GM10266 (cell line): Measurements from ENCODE around the gene LY6G5B.

Experiments
- DNase-seq: peaks from one replicate; pipeline ENCODE4 v3.0.0; 2012; ENCODE audit errors: extremely low spot score
- TF ChIP-seq, protein P1 (sequence below): IDR thresholded peaks from 2 replicates; pipeline ENCODE4 v1.5.1; 2012; ENCODE audit warnings: mild to moderate bottlenecking, low read depth; ENCODE audit not compliant: control insufficient read depth, insufficient read depth; ENCODE audit errors: missing control alignments

LY6G5B gene

DNA sequence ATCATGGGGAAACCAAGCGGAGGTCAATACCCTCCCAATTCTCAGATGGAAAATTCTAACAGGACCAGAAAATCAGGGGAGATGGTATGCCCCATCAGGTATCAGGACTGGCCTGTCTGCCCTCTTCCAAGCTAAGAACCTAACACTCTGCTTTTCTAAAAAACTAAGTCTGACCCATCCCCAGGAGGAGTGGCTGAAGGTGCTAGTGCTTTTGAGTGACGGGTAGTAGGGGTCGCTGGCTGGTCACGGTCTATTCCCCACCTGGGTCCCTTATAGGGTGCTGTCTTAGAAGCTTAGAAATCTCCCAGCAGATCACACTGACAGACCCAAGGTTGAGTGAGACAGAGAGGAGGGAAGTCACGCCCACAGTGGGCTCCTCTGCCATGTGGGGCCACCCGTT lies 23.8 kb downstream of the LY6G5B start:
- TF ChIP-seq, protein P1, sequence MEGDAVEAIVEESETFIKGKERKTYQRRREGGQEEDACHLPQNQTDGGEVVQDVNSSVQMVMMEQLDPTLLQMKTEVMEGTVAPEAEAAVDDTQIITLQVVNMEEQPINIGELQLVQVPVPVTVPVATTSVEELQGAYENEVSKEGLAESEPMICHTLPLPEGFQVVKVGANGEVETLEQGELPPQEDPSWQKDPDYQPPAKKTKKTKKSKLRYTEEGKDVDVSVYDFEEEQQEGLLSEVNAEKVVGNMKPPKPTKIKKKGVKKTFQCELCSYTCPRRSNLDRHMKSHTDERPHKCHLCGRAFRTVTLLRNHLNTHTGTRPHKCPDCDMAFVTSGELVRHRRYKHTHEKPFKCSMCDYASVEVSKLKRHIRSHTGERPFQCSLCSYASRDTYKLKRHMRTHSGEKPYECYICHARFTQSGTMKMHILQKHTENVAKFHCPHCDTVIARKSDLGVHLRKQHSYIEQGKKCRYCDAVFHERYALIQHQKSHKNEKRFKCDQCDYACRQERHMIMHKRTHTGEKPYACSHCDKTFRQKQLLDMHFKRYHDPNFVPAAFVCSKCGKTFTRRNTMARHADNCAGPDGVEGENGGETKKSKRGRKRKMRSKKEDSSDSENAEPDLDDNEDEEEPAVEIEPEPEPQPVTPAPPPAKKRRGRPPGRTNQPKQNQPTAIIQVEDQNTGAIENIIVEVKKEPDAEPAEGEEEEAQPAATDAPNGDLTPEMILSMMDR: no peak
- no peak for DNase-seq

DNA sequence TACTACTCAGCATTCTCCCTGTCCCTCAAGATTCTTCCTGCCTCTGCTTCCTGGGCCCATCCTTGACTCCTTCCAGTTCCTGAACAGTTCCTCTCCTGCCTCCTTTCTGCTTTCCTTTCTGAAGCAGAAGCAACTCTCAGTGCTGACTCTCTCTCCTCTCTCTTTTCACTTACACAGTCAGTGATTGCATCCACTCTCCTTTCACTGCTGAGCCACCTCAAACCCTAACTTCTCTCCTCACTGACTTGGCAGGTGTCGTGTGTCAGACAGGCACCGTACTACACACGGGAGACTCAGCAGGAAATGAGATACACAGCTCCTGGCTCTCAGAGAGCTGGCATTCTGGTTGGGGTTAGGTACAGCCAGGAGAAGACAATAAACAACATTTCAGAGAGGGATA lies 27.8 kb downstream of the LY6G5B start:
- TF ChIP-seq, protein P1: no peak
- no peak for DNase-seq

DNA sequence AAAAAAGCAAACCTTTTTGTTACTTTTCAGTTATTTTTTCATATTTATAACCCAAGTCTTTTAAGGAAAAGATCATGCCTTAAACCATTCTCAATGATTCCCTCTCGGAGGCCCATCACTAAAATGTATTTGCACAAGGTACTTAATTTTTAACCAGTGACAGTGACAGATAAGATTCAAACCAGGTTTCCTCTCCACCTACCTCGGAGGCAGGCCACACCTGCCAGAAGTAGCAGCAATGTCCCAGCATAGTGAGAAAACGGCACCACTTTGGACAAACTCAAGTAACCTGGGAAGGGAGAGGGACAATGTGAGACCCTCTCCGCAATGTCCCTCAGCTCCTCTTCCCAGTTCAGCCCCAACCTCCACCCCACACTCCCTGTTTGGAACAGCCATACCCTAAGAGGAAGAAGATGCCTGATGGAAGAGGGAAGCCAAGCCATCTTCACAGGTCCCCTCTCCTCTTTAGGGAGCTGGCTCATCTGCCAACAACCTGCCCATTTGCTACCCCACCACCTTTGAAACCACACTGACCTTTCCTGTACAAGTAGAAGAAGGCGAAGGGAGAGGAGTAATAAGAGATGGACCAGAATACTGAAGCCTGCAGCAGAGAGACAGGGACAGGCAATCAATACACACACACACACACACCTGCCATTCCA lies 31.1 kb downstream of the LY6G5B start:
- no peak for DNase-seq
- TF ChIP-seq, protein P1: no peak

DNA sequence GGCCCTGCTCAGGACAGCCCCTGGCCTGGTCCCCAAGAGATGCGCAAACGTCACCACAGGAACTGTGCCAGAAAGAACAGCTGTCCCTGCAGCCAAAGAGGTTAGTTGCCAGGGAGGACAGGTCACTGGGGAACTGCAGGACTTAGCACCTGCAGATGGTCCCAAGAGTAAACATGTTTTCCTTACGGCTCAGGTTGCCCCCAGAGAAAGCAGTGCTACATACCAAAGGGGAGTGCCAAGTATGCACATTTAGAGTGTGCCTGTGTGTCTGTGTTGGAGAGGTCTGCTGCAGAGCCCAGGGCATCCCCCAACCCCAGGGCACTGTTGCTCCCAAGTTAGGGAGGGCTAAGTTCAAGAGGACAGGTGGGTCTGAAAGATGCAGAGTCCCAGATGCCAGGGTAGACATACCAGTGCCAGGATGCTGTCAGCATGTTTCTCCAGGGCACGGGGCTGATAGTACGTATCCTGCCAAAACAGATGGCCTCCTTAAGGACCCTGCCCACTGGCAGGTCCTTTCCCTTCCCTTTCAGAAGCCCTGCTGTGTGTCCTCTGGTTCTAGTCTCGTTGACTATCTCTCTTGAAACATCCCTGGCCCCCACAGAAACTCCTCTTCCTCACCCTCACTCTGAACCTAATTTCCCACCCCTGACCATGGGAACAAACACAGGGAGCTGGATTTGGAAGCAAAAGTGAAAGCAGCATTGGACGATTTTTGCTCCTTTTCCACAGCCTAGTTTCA lies 32.1 kb downstream of the LY6G5B start:
- no peak for DNase-seq
- TF ChIP-seq, protein P1: no peak

DNA sequence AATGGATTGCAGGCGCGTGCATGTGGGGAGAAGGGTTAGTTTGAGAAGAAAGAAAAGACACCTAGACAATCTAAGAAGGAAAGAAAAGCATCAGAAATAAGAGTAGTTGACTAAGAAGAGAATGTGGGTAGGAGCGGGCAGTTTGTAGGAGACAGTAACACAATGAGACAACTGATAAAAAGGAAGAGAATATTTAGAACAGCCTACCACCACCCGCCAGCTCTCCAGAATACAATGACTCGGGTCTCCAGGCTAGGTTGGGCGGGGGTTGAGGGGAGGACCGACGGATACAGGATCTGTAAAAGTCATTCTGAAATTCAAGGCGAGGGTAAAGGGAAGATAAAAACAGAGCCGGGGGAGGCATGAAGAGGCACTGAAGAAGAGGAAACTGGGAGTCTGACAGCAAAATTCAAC lies 32.6 kb downstream of the LY6G5B start:
- TF ChIP-seq, protein P1: no peak
- no peak for DNase-seq

DNA sequence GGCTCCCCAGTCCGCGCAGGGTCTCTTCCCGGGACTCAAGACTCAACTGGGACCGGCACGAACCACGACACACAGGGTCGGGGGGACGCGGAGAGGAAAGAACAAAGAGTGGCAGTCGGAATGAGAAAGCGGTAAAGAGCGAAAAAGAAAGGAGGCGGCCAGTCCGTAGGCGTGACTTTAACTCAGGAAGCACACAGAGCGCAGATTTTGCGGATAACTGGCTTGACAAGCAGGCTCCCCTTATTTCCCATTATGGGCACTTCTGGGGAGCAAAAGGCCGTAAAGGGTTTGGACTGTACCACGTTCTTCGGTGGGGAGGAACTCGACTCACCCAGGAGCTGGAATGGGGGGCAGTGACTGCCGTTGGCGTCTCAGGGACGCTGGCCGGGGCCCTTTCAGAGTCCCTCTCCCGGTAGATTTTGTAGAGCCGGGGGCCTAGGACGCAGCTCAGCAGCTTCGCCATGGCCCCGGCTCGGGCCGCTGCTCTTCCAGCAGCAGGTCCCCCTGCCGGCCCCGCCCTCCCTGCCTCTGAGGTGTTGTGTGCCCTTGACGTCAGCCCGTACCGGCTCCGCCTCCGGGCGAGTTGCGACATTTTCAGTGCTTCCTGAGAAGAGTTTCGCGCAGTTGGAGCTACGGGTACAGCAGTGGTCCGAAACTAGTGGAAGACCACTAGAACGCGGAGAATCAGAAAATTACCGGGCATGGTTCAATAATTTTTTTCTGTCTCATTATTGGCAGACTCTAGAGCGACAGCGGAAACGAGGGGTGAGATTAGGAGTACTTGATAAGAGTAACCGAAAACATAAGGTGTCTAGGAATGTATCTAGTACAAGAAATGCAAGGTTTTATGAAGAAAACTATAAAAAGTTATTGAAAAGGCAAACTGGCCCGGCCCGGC lies 33.3 kb downstream of the LY6G5B start, which contains the start of gene ABHD16A:
Gene ABHD16A (minus strand): TSS at position 506 of the 898 bp plus-strand sequence. CDS start 43 bp downstream, at position 463.
- TF ChIP-seq, protein P1: no peak
- DNase-seq: peak; percentile 96
